HL-60 (cell line): ENCODE data around the gene PLEKHG4B.

ENCODE experiments used
- CTCF ChIP-seq: IDR thresholded peaks from one replicate; pipeline ENCODE4 v1.5.1; 2011; ENCODE audit warnings: low read length, control low read depth, inconsistent platforms; ENCODE audit not compliant: insufficient read depth
- GABPA ChIP-seq: IDR thresholded peaks from 2 replicates; pipeline ENCODE4 v1.6.1; 2012; ENCODE audit warnings: low read depth
- REST ChIP-seq: IDR thresholded peaks from 2 replicates; pipeline ENCODE4 v1.6.1; 2012; ENCODE audit warnings: low read depth; ENCODE audit not compliant: insufficient replicate concordance

- TF ChIP-seq REST, result no peak
- TF ChIP-seq CTCF, result no peak
- TF ChIP-seq GABPA, result no peak
Measured at GRCh38 chr5:166441-167372, 74.7 kb downstream of the PLEKHG4B start.
